Nephron (organoid): ENCODE results near the gene PPP1R36.

Source experiments
- H3K27ac Mint-ChIP-seq, 3 experiments: 2 replicates each; pipeline ENCODE4 v1.8.0; 2020; ENCODE audit warnings: mixed read lengths in 3 of 3, mild to moderate bottlenecking in 2 of 3, moderate library complexity in 1 of 3
- H3K27me3 Mint-ChIP-seq: 2 replicates; pipeline ENCODE4 v1.8.0; 2021; ENCODE audit warnings: low read depth, mild to moderate bottlenecking, moderate library complexity, mixed read lengths
- H3K36me3 Mint-ChIP-seq: 2 replicates; pipeline ENCODE4 v1.8.0; 2020; ENCODE audit warnings: low read depth, mixed read lengths
- H3K4me1 Mint-ChIP-seq: 2 replicates; pipeline ENCODE4 v1.8.0; 2020; ENCODE audit warnings: mixed read lengths
- H3K4me3 Mint-ChIP-seq, 3 experiments: 2 replicates each; pipeline ENCODE4 v1.8.0; 2020; ENCODE audit warnings: mild to moderate bottlenecking in 3 of 3, mixed read lengths in 3 of 3, moderate library complexity in 2 of 3
- H3K9me3 Mint-ChIP-seq: 2 replicates; pipeline ENCODE4 v1.8.0; 2020; ENCODE audit warnings: mixed read lengths
- CTCF ChIP-seq, 3 experiments: fragments of 200-600 bp; sonication (generic); IDR thresholded peaks; one replicate each; pipeline ENCODE4 v1.5.0; 2021; ENCODE audit warnings: antibody characterized with exemption in 3 of 3; ENCODE audit not compliant: unreplicated experiment in 3 of 3

The PPP1R36 gene

GRCh38 chr14:64508215-64508776, 41.5 kb upstream of the PPP1R36 start:
- Mint-ChIP-seq H3K36me3 (no peaks in the 10 kb centered on the region), H3K4me1 (peaks cover 48% of the 10 kb centered on the region), H3K27me3 (no peaks in the 10 kb centered on the region), H3K27ac (no peak overlapping the region), H3K9me3 (no peaks in the 10 kb centered on the region), H3K4me3 (no peak overlapping the region)
- TF ChIP-seq CTCF (IDR thresholded peaks at IDR 0.05; ENCODE audit: unreplicated experiment in 3 of 3) = no peak

GRCh38 chr14:64509036-64509435, 40.7 kb upstream of the PPP1R36 start:
- no peaks in the 10 kb centered on the region for H3K36me3 Mint-ChIP-seq
- H3K27ac Mint-ChIP-seq = no peak overlapping the region
- H3K4me1 Mint-ChIP-seq = peaks cover 51% of the 10 kb centered on the region
- no peak for TF ChIP-seq CTCF (IDR thresholded peaks at IDR 0.05; ENCODE audit: unreplicated experiment in 3 of 3)
- no peak overlapping the region for H3K4me3 Mint-ChIP-seq
- H3K9me3 Mint-ChIP-seq = no peaks in the 10 kb centered on the region
- no peaks in the 10 kb centered on the region for H3K27me3 Mint-ChIP-seq

GRCh38 chr14:64510825-64511671, 38.7 kb upstream of the PPP1R36 start:
- Mint-ChIP-seq H3K9me3 (no peaks in the 10 kb centered on the region), H3K4me1 (peaks cover 42% of the 10 kb centered on the region), H3K27ac (peak overlapping the region in 1 of 3 experiments; percentile 41), H3K27me3 (no peaks in the 10 kb centered on the region), H3K36me3 (no peaks in the 10 kb centered on the region), H3K4me3 (no peak overlapping the region)
- TF ChIP-seq CTCF (IDR thresholded peaks at IDR 0.05; ENCODE audit: unreplicated experiment in 3 of 3) = peak; percentile 81 to 86 (median 86)

GRCh38 chr14:64513271-64513670, 36.5 kb upstream of the PPP1R36 start:
- H3K9me3 Mint-ChIP-seq = no peaks in the 10 kb centered on the region
- no peak overlapping the region for H3K4me3 Mint-ChIP-seq
- H3K4me1 Mint-ChIP-seq = peaks cover 26% of the 10 kb centered on the region
- no peaks in the 10 kb centered on the region for H3K36me3 Mint-ChIP-seq
- H3K27me3 Mint-ChIP-seq = no peaks in the 10 kb centered on the region
- no peak for TF ChIP-seq CTCF (IDR thresholded peaks at IDR 0.05; ENCODE audit: unreplicated experiment in 3 of 3)
- H3K27ac Mint-ChIP-seq = no peak overlapping the region

GRCh38 chr14:64515053-64515452, 34.7 kb upstream of the PPP1R36 start:
- Mint-ChIP-seq H3K27ac (no peak overlapping the region), H3K27me3 (no peaks in the 10 kb centered on the region), H3K9me3 (no peaks in the 10 kb centered on the region), H3K4me1 (peaks cover 25% of the 10 kb centered on the region), H3K4me3 (no peak overlapping the region), H3K36me3 (no peaks in the 10 kb centered on the region)
- no peak for TF ChIP-seq CTCF (IDR thresholded peaks at IDR 0.05; ENCODE audit: unreplicated experiment in 3 of 3)
